ENCODE data around the gene ZRANB2. TPM values are rescaled to one million over a fixed set of nuclear protein-coding genes. Genes with fewer than 3 reads are reported as not detected.

Gene ZRANB2
- total and polyA plus RNA-seq, 2 of the 4 experiments (the other 2 are of a cell fraction), result 23.7 to 67.2 TPM

DNA sequence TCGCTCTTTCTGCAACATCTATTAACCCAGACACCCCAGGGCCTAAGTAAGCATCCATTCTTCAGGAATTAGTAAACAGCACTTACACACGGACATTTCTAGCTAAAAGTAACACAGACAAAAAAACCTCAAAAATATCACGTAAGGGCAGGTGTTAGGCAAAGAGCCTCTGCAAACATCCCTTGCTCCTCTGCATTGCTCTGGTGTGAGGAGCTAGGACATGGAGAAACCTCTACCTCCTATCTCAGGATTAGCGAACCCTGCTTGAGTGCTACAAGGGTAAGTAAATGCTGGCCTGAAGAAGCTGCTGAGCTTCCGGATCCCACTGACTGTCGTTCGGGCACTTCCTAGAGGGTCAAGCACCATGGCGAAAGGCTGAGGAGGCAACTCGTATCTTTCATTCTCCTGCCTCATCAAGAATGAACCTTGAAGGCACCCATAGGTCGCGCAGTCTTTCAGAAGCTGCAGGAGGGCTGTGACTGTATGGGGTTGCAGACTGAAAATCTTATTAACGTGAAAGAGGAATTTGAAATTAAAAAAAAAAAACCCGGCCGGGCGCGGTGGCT, 35.3 kb downstream of the ZRANB2 start (continued):
- TF ChIP-seq CHD1 (IDR thresholded peaks at IDR 0.05; ENCODE audit: low read depth, low read length), result no peak

DNA sequence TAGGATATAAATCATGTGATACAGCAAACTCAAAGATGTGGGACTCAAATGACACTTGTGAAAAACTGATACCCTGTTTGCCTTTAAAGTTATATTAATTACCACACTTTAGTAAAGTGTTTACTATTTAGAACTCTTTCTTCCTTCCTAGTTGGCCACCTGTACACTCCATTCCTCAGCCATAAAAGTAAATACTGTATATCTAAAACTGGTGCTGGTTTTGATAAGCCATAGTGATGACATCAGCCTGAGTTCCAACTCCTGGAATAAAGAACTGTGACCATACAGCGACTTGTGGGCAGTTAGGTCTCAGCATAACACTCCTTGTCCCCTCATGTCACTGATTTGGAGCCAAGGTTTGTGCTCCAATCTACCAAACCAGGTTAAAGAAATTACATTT, 36.0 kb downstream of the ZRANB2 start:
- POLR2A ChIA-PET (ENCODE audit: unreplicated experiment), result no interaction called here
- no peak overlapping the region for H2BK20ac ChIP-seq (ENCODE audit: low read depth, low read length)
- no peak for DNase-seq
- no peaks in the 10 kb centered on the region for H3K79me1 ChIP-seq (ENCODE audit: low read depth in 1 of 2, low read length in 2 of 2)
- H3K4me2 ChIP-seq (ENCODE audit: low read depth, low read length), result no peak overlapping the region
- intact Hi-C loops (cut with micrococcal nuclease), result no loop called here
- CTCF ChIA-PET, result no interaction called here
- in situ Hi-C loops (cut with MboI; ENCODE audit: low sequenced_read_pairs), result loop anchor here (5.0 kb wide), 2 partner anchors 358 to 518 kb away; no protein-coding TSS in a partner anchor
- no peak overlapping the region for H3K9ac ChIP-seq (ENCODE audit: low read depth, low read length)
- H3K23ac ChIP-seq (ENCODE audit: low read depth, low read length), result no peak overlapping the region
- no peak overlapping the region for H2BK15ac ChIP-seq (ENCODE audit: low read depth, low read length)
- no peak overlapping the region for H4K5ac ChIP-seq (ENCODE audit: low read depth, low read length)
- no peaks in the 10 kb centered on the region for H3K36me3 ChIP-seq (ENCODE audit: control insufficient read depth, insufficient read depth, low read length)
- H4K91ac ChIP-seq (ENCODE audit: insufficient read depth, low read depth, low read length), result no peak overlapping the region
- dilution Hi-C loops (cut with HindIII; ENCODE audit: low sequenced_read_pairs, unreplicated experiment), result no loop called here
- H3K9me3 ChIP-seq (ENCODE audit: control insufficient read depth, insufficient read depth, low read length), result no peaks in the 10 kb centered on the region; the same call in 1 of the 2 replicates
- no peak overlapping the region for H2BK5ac ChIP-seq (ENCODE audit: low read depth, low read length, poor library complexity, severe bottlenecking)
- no peak overlapping the region for H3K56ac ChIP-seq (ENCODE audit: extremely low read depth, insufficient read depth, low read length)
- peaks cover 36% of the 10 kb centered on the region for H3K27me3 ChIP-seq (ENCODE audit: control insufficient read depth, insufficient read depth, low read length)
- BruUV-seq (replicated peaks), result no TSS peak
- H2AK5ac ChIP-seq (ENCODE audit: low read depth, low read length), result no peak overlapping the region
- no CpG with 5 or more reads among the region's 1 CpG for WGBS, 2 experiments (ENCODE audit: extremely low coverage in 2 of 2, insufficient read length in 1 of 2)
- no peak overlapping the region for H2AFZ ChIP-seq (replicated peaks; ENCODE audit: low read length, poor library complexity)
- no peak overlapping the region for H3K4me3 ChIP-seq (ENCODE audit: insufficient read depth, low read depth, low read length)
- H3K9me1 ChIP-seq (ENCODE audit: insufficient read depth, low read length), result no peaks in the 10 kb centered on the region
- no peak overlapping the region for H3K27ac ChIP-seq (ENCODE audit: insufficient read depth, low read length)
- no peak overlapping the region for H2AK9ac ChIP-seq (replicated peaks; ENCODE audit: low read depth, low read length, poor library complexity)
- H4K20me1 ChIP-seq (ENCODE audit: insufficient read depth, low read length), result no peaks in the 10 kb centered on the region
- no peak overlapping the region for H3K18ac ChIP-seq (ENCODE audit: low read depth, low read length)
- no peak overlapping the region for H4K8ac ChIP-seq (ENCODE audit: low read depth in 2 of 2, low read length in 2 of 2)
- peaks cover 3% of the 10 kb centered on the region; the same call in 1 of the 2 replicates for H3K4me1 ChIP-seq (ENCODE audit: control insufficient read depth, insufficient read depth, low read length)
- no peak overlapping the region for H2BK120ac ChIP-seq (ENCODE audit: low read depth, low read length)
- H3K14ac ChIP-seq (replicated peaks; ENCODE audit: low read depth, low read length), result no peak overlapping the region
- no peak overlapping the region for H3K4ac ChIP-seq (ENCODE audit: low read depth, low read length)
- no peak for ATAC-seq (ENCODE audit: low read depth)
- TF ChIP-seq, protein P1, sequence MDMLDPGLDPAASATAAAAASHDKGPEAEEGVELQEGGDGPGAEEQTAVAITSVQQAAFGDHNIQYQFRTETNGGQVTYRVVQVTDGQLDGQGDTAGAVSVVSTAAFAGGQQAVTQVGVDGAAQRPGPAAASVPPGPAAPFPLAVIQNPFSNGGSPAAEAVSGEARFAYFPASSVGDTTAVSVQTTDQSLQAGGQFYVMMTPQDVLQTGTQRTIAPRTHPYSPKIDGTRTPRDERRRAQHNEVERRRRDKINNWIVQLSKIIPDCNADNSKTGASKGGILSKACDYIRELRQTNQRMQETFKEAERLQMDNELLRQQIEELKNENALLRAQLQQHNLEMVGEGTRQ (IDR thresholded peaks at IDR 0.05; ENCODE audit: low read depth, low read length), result no peak
- TF ChIP-seq CEBPB (IDR thresholded peaks at IDR 0.05; ENCODE audit: low read depth, low read length) (no peak), RCOR1 (IDR thresholded peaks at IDR 0.05; ENCODE audit: insufficient replicate concordance, low read length) (no peak), POLR2A (IDR thresholded peaks at IDR 0.05; ENCODE audit: low read depth, low read length) (no peak), BHLHE40 (IDR thresholded peaks at IDR 0.05; ENCODE audit: low read depth, low read length) (no peak), MAFK (IDR thresholded peaks at IDR 0.05; ENCODE audit: low read depth, low read length) (no peak), MXI1 (IDR thresholded peaks at IDR 0.05; ENCODE audit: borderline replicate concordance, low read depth, low read length) (no peak), SMC3 (IDR thresholded peaks at IDR 0.05; ENCODE audit: low read depth, low read length) (no peak), RAD21 (IDR thresholded peaks at IDR 0.05; ENCODE audit: low read length) (no peak), RFX5 (IDR thresholded peaks at IDR 0.05; ENCODE audit: low read depth, low read length) (no peak), MAZ (IDR thresholded peaks at IDR 0.05; ENCODE audit: borderline replicate concordance, low read depth, low read length) (no peak), CHD1 (IDR thresholded peaks at IDR 0.05; ENCODE audit: low read depth, low read length) (no peak)
- TF ChIP-seq, protein P2, sequence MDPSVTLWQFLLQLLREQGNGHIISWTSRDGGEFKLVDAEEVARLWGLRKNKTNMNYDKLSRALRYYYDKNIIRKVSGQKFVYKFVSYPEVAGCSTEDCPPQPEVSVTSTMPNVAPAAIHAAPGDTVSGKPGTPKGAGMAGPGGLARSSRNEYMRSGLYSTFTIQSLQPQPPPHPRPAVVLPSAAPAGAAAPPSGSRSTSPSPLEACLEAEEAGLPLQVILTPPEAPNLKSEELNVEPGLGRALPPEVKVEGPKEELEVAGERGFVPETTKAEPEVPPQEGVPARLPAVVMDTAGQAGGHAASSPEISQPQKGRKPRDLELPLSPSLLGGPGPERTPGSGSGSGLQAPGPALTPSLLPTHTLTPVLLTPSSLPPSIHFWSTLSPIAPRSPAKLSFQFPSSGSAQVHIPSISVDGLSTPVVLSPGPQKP (IDR thresholded peaks at IDR 0.05; ENCODE audit: borderline replicate concordance, low read depth, low read length), result no peak
- TF ChIP-seq, protein P3, sequence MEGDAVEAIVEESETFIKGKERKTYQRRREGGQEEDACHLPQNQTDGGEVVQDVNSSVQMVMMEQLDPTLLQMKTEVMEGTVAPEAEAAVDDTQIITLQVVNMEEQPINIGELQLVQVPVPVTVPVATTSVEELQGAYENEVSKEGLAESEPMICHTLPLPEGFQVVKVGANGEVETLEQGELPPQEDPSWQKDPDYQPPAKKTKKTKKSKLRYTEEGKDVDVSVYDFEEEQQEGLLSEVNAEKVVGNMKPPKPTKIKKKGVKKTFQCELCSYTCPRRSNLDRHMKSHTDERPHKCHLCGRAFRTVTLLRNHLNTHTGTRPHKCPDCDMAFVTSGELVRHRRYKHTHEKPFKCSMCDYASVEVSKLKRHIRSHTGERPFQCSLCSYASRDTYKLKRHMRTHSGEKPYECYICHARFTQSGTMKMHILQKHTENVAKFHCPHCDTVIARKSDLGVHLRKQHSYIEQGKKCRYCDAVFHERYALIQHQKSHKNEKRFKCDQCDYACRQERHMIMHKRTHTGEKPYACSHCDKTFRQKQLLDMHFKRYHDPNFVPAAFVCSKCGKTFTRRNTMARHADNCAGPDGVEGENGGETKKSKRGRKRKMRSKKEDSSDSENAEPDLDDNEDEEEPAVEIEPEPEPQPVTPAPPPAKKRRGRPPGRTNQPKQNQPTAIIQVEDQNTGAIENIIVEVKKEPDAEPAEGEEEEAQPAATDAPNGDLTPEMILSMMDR (conservative IDR thresholded peaks at IDR 0.05; ENCODE audit: low read depth, low read length), result no peak
